Stimulated activated CD8-positive, alpha-beta memory T cell treated with anti-CD3 and anti-CD28 coated beads, Interleukin-15, amount 100 ng/mL, for 48 hours (primary cell): Measurements from ENCODE around the gene KIAA0513.

ENCODE experiments used
- DNase-seq, 2 donors: peaks; one replicate each; pipeline ENCODE4 v3.0.0-alpha.2; 2020; ENCODE audit warnings: low read depth in 2 of 2

The KIAA0513 gene

DNA sequence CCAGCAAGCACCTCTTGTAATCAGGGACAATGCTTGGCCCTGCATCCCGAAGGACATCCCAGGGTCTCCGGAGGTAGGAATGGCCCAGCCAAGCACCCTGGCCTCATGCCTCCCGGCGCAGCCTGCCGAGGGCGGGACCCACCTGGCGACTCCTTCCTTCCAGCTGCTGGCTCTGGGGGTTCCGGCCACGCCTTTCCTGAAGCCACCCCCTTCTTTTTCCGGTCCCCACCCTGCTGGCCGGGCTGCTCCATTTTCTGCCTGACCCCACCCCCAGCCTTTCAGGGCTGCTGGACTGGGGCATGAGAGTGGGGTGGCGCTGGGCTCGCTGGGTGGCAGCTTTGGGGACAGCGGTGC is 107.2 kb downstream of the KIAA0513 start:
- no peak for DNase-seq

DNA sequence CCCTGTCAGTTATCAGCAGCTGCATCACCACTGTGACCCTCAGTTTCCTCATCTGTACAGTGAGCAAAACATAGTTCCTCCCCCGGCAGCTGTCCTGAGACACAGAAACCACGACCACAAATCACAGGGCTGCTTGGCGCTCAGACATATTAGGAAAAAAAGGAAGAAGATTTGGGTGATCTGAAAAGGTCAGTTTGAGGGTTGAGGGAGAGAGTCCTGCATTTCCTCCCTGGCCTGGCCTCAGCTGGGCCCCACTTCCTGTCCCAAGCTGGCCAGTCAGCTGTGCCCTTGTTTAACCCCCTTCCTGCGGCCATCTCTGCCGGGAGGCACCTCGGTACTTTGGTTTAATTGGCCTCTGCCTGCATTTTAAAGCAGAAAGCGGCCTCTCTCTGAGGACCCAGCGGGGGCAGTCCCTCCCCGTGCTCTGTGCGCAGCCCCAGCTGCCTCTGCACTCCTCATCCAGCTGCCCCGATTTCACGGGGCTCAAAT is 108.7 kb downstream of the KIAA0513 start:
- DNase-seq: no peak

GRCh38 chr16:85136702-85137322 is 109.2 kb downstream of the KIAA0513 start:
- DNase-seq: no peak

DNA sequence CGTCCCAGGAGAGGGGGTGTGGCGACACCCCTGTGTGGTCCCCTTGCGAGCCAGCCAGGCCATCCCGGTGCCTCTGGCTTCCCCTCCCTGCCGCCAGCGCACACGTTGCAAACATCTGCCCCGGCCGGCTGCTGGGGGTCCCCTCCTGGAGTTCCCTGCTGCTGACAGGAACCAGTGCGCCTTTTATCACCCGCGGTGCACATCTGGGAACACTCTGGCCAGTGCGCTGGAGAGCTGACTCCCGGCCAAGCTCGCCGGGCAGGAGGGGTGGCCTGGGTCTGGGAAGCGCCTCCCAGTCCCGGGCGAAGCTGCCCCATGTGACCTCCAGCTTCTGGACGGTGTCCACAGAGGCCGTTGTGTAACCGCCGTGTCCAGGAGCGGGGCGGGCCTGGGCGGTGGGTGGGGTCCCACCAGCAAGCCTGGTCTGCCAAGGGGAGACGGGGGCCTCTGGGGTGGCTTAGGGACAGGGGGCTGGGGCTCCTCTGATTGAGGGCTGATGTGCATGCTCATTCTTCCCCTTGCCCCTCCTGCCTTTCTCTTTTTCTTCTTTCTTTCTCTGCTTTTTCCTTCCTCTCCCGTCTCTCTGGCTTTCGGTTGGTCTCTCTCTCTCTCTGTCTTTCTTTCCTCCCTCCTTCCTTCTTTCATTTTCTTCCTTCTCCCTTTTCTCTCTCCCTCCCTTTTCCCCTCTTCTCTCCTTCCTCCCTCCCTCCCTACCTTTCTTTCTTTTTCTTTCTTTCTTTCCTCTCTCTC is 109.9 kb downstream of the KIAA0513 start:
- no peak for DNase-seq

DNA sequence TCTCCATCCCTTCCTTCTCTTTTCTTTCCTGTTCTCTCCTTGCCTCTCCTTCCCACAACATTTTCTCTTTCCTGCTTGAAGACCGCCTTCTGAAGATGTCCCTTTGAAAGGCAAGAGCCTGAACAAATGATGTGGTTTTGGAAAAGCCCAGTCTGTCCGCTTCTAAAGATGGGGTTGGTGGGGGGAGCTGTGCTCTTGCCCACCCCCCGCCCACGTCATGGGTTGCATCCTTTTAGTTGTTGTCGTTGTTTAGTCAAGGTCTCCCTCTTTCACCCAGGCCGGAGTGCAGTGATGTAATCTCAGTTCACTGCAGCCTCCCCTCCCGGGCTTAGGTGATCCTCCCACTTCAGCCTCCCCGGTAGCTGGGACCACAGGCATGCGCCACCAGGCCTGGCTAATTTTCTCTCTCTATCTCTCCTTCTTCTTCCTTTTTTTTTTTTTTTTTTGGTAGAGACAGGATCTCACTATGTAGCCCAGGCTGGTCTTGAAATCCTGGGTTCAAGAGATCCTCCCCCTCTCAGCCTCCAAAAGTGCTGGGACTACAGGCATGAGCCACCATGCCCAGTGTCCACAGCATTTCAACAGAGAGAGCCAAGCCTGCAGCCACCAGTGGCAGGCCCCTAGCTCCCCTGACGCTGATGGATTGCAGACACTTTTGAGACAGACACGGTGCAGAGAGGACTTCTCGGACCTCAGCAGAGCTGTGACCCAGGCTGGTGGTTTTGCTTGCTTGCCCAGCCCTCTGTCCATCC is 110.7 kb downstream of the KIAA0513 start:
- no peak for DNase-seq

DNA sequence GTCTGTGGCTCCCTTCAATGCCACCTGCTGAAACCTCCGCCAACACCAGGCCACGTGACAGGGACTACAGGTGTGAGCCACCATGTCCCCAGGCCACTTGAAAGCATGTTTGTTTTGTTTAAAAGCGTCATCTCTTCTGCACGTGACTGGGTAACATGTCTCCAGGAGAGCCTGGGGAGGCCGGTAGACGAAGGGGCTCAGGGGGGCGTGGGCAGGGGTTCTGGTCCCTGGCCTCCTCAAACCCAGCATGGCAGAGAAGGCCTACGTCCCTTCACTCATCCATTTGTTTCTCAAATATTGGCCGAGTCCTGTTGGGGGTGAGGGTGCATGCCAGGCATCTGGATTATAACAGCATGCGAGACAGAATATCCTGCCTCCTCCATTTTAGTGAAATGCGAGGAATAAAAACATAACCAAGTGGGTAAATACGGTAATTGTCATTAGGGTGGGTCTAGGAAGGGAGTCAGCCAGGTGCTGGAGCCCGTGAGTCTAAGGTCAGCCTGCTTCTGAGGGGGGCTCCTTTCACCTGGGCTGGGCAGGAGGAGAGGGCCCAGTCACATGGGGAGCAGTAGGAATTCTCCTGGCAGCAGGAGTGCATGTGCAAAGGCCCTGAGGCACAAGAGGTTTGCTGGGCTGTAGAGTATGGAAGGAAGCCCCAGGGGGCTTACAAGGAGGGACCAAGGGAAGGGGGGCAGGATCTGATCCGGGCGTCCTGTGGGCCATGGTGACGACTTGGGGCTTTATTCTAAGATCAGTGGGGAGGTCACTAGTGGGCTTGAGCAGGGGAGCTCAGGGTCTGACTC is 111.4 kb downstream of the KIAA0513 start:
- no peak for DNase-seq

- DNase-seq: no peak
Measured at GRCh38 chr16:85139881-85140339, 112.3 kb downstream of the KIAA0513 start.

DNA sequence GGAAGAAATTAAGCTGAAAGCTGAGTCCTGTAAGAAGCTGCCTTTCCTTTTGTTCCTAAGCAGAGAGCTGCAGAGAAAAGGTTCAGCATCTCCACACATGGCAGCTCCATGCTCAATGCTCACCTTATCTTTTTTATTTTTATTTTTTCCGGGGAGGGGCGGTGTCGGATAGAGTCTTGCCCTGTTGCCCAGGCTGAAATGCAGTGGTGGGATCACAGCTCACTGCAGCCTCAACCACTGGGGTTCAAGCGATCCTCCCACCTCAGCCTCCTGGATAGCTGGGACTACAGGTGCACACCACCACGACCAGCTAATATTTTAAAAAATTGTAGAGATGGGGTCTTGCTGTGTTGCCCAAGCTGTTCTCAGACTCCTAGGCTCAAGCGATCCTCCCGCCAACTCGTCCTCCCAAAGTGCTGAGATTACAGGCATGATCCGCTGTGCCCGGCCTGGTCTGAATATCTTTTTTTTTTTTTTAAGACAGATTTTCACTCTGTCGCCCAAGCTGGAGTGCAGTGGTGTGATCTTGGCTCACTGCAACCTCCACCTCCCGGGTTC is 112.9 kb downstream of the KIAA0513 start:
- no peak for DNase-seq

DNA sequence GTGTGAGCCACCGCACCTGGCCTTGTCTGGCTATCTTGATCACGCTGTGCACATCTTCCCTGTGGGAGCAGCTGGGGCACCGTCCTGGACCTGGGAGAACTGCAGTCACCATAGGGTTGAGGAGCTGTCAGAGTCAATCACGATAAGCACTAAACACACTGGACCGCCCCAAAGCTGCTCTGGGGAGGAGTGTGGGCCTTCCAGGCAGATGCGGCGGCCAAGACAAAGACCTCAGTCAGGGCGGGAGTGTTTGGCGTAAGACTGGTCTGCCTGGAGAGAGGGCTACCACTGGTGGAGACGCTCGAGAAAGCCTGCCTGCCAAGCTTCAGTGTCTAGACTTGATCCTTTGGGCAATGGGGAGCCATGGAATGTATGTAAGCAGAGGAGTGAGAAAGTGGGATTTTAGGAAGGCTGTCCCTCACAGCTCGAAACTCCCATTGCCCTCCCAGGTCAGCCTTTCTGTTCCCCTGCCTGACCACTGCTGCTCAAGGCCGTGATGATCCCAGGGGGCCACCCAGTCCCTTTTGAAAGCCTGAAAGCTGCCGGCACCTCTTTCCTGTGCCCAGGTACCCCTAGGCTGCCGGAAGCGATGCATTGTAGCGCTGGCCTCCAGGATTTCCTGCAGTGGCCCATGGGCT is 114.0 kb downstream of the KIAA0513 start:
- no peak for DNase-seq

GRCh38 chr16:85142129-85142513 is 114.5 kb downstream of the KIAA0513 start:
- no peak for DNase-seq

DNA sequence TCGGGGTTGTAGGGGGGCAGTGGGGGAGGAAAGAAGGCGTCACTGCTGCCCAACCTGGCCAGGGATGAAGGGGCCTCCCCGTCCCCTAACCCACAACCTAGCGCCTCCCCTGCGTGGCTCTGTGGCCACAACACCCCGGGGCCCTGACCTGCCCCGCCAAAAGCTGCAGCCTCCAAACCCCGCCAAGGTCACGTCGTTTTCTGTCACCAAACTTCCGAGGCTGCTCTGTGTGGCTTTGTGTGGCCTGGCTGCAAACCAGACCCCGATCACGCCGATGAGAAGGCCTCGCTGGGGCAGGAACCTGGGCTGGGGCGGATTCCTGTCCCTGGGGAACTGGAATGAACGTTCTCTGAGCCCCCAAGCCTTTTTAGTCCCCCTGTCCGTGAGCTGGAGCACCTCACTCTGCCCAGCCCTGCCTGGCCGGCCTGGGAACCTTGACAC is 115.2 kb downstream of the KIAA0513 start:
- no peak for DNase-seq
